GM19099 (cell line): Measurements from ENCODE around the gene CD2BP2.

Source experiments
- POLR2A ChIP-seq: IDR thresholded peaks from 3 replicates; pipeline ENCODE4 v1.6.1; 2011; ENCODE audit warnings: low read depth; ENCODE audit not compliant: insufficient read length; ENCODE audit errors: extremely low read depth

Gene CD2BP2

GRCh38 chr16:30369938-30370455 lies 14.9 kb upstream of the CD2BP2 start:
- TF ChIP-seq POLR2A = peak; percentile 68

DNA sequence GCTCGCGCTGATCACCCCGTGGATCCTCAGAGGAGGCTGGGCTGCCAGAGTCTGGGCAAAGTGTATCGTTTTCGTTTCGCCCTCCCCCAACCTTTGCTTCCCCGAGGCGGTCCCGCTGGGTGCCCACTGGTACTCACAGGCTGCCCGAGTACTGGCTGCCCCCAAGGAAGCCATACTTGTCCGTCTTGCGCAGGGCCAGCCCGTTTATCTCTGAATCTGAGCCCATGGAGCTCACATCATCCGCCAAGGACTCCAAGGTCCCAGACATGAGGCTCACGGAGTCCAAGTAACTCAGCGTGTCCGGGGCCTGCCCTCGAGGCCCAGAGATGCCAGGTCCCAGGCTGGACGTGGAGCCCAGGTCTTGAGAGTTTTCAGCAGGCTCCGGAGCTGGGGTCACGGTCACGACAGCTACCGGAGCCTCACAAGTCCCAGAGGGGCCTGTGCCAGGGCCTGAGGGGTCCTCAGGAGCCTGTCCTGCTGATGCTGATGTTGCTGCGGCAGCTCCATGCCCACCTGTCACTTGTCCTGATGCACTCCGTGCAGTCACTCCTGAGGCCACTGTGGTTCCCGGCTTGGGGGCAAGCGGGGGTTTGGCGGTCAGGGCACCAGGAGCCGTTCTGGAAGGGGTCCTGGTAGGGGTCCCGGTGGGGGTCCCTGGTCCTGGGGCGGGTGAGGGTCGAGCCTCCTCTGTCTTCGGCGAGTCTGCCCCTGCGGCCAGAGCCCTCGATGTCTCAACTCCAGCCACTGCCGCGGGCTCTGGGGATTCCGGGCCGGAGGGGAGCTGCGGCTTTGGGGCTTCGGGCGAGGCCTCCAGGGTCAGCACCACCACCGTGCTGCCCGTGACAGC lies 14.2 kb upstream of the CD2BP2 start:
- TF ChIP-seq POLR2A = no peak

DNA sequence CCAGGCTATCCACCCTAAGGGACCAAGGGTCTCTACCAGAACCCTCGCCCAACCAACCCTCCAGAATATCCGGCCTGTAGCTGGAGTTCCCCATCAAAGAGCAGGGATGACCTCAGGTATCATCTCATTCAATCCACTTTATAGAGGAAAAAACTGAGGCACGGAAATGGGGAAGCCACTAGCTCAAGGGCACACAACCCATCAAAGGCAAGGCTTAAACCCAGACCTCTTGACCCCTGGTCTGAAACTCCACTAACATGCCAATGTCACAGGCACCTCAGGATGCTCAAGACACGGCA lies 13.6 kb upstream of the CD2BP2 start:
- no peak for TF ChIP-seq POLR2A

DNA sequence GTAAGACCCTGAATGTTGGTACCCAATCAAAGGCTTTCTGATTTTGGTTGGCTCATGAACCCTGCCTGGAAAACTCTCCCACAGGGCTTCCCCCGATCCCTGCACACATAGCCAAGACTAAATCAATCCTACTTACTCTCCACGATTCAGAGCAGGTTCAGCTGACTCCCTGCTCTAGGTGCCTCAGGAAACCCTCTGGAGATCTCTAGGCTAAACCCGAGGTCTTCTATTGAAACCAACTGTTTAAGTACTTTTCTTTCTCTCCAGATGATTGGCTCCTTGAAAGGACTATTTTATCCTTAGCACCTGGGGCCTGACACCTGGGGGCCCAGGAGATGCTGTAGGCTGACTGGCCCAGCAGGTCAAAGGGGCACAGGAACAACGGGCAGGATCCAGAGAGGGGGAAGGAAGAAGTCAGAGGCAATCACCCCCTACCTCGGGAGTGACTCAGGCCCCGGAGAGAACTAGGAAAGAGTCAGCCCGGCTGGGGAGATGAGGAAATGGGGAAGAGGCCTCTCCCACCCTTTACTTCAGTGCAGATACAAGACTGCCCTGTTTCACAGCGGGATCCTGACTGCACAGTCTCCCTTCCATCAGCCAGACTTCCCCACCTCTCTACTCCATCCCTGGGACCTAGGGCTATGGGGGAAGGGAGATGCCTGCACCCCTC lies 13.1 kb upstream of the CD2BP2 start:
- TF ChIP-seq POLR2A = no peak

DNA sequence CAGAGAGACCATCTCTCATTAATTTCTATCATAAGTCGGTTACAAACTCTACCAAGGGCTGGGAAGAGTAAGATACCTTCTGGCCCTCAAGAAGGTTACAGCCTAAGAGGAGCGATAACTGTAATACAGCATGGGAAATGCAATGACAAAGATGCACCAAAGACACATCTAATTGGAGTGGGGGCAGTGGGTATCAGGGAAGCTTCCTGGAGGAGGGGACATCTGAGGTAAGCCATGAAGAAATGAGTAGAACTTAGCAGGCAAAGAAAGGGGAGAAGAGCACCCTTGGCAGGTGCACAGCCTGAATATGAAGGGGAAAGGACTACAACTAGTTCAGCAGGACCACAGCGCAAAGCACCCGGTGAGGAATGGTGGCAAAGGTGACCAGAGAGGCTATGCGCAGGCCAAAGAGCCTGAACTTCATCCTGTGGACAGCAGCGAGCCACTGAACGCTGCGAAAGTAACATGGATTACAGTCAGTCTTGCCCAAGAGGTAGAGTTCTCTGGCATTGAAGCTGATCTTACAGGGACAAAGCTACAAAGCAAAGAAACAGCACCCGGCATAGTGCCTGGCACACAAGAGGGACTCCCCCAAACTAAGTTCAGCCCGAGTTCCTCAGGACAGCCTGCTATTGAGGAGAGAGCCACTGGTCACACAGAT lies 12.4 kb upstream of the CD2BP2 start:
- no peak for TF ChIP-seq POLR2A

DNA sequence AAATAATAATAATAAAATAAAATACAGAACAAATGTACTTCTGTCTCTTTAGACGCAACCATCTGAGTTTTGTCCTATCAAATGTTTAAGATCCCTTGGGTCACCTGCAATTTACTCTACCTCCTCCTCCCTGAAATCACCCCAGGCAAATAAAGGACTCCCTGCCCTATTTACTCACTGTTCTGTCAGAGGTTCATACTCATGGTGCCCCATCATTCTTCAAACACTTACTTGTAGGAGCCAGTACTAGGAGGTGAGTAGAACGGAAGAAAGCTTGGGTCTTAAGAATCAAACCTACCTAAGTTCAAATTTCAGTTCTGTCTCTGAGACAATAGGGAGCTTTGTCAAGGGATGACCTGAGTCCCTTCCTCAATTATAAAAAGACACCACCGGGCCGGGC lies 11.4 kb upstream of the CD2BP2 start:
- TF ChIP-seq POLR2A = no peak

DNA sequence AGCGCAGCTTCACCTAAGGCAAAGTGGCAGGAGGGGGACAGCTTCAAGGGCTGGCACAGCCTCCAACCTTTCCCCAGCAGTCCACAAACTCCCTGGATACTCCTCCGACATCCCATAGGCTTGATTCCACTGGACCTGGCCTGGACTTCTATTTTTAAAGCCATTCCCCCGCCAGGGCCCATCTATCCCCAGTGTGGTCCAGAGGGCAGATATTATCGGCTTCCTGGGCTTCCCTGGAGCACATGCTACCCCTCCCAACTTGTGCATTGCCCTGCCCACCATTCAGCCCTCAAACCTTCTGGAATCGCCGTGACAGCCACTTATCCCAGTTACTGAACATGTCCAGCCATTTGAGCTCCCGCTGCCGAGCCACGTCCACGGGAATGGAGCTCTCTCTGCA lies 10.1 kb upstream of the CD2BP2 start:
- TF ChIP-seq POLR2A = no peak

- TF ChIP-seq POLR2A = no peak
Measured at GRCh38 chr16:30361180-30361579, 6.1 kb upstream of the CD2BP2 start.

GRCh38 chr16:30359871-30360170 lies 4.7 kb upstream of the CD2BP2 start:
- no peak for TF ChIP-seq POLR2A

- TF ChIP-seq POLR2A = no peak
Measured at GRCh38 chr16:30358990-30359870, 4.1 kb upstream of the CD2BP2 start.

DNA sequence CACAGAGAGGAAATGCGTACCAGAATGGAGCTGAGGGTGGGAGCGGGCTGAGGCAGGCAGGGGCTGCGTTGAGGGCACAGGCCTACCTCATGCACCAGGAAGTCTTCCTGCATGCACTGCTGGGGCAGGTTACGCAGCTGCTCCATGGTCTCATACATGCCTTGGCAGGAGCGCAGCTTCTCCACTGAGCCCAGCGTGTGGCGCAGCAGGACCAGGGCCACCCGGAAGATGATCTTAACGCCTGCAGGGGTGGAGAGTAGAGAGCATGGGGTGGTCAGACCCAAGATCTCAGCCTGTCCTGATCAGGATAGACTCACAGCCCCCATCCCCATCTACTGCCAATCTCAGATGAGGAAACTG lies 3.4 kb upstream of the CD2BP2 start:
- no peak for TF ChIP-seq POLR2A

GRCh38 chr16:30357715-30358576 lies 2.8 kb upstream of the CD2BP2 start:
- no peak for TF ChIP-seq POLR2A

DNA sequence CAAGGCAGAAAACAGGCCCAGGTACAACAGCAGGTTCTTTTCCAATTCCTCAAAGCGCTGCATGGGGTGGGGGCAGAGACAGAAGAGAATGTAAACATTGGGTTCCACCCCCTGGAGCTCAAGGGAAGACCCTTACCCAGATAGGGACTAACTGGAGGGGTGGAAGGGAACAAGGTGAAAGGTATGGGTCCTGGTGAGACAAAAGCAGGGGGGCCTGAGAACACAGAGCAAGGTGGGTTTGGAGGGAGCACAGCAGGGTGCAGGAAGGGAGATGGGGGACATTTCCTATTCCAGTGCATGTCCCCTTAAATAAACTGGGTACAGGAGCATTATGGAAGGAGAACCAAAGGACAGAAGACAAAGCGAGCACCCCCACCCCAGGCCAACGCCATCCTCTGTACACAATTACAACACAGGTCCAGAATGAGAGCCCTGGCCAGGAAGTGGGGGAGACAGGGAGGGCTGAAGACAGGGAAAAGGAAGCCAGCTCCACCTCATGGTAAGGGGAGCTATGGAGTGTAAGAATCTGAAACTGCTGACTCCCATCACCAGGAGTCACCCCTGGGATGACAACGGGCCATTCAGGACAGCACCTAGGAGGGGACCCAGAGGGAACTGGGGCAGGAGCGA lies 2.1 kb upstream of the CD2BP2 start:
- TF ChIP-seq POLR2A = no peak
